Kidney epithelial cell (primary cell): ENCODE measurements around the gene GAK. TPM values are rescaled to one million over a fixed set of nuclear protein-coding genes. Genes with fewer than 3 reads are reported as not detected.

ENCODE experiments used
- DNase-seq: peaks from one replicate; pipeline ENCODE4 v3.0.0-alpha.2; 2010; ENCODE audit warnings: low read depth
- H3K27me3 ChIP-seq: 2 replicates; pipeline ENCODE4 v1.6.0; 2011; ENCODE audit warnings: low read length; ENCODE audit not compliant: control insufficient read depth, insufficient read depth
- H3K36me3 ChIP-seq: 2 replicates; pipeline ENCODE4 v1.5.1; 2011; ENCODE audit warnings: low read length; ENCODE audit not compliant: control insufficient read depth, insufficient read depth
- H3K4me3 ChIP-seq: 2 replicates; pipeline ENCODE4 v1.5.1; 2011; ENCODE audit warnings: low read depth, mild to moderate bottlenecking, control low read depth, low read length
- total RNA-seq: library from RNA; depleted of rRNA; stranded (reverse); fragments of >200 nt; gene quantifications from 2 replicates; pipeline ENCODE4 v1.2.3, GENCODE V29; 2015
- TF ChIP-seq, protein P1 (sequence below): IDR thresholded peaks from 2 replicates; pipeline ENCODE4 v1.5.1; 2011; ENCODE audit warnings: mild to moderate bottlenecking, moderate library complexity, low read length, control low read depth, inconsistent platforms; ENCODE audit not compliant: insufficient read depth, poor library complexity, severe bottlenecking

GAK gene
- total RNA-seq, 1 donor from 2014 or later = 131 TPM

DNA sequence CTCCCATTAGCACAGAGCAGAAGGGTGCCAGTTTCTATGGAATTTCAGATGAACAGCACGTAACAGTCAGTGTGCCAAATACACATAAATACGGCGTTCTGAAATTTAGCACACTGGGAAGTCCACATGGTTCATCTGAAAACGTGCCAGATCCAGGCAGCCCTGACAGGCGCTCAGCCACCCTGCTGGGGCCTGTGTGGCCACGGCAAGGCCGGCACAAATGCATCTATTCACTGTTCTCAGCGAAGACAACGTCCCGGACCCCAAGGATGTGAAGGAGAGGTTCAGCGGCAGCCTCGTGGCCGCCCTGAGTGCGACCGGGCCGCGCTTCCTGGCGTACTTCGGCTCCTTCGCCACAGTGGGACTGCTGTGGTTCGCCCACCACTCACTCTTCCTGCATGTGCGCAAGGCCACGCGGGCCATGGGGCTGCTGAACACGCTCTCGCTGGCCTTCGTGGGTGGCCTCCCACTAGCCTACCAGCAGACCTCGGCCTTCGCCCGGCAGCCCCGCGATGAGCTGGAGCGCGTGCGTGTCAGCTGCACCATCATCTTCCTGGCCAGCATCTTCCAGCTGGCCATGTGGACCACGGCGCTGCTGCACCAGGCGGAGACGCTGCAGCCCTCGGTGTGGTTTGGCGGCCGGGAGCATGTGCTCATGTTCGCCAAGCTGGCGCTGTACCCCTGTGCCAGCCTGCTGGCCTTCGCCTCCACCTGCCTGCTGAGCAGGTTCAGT is 25.6 kb upstream of the GAK start:
- Histone ChIP-seq H3K4me3 (no peak overlapping the region), H3K36me3 (no peaks in the 10 kb centered on the region), H3K27me3 (no peaks in the 10 kb centered on the region)
- no peak for DNase-seq
- TF ChIP-seq, protein P1, sequence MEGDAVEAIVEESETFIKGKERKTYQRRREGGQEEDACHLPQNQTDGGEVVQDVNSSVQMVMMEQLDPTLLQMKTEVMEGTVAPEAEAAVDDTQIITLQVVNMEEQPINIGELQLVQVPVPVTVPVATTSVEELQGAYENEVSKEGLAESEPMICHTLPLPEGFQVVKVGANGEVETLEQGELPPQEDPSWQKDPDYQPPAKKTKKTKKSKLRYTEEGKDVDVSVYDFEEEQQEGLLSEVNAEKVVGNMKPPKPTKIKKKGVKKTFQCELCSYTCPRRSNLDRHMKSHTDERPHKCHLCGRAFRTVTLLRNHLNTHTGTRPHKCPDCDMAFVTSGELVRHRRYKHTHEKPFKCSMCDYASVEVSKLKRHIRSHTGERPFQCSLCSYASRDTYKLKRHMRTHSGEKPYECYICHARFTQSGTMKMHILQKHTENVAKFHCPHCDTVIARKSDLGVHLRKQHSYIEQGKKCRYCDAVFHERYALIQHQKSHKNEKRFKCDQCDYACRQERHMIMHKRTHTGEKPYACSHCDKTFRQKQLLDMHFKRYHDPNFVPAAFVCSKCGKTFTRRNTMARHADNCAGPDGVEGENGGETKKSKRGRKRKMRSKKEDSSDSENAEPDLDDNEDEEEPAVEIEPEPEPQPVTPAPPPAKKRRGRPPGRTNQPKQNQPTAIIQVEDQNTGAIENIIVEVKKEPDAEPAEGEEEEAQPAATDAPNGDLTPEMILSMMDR = no peak

DNA sequence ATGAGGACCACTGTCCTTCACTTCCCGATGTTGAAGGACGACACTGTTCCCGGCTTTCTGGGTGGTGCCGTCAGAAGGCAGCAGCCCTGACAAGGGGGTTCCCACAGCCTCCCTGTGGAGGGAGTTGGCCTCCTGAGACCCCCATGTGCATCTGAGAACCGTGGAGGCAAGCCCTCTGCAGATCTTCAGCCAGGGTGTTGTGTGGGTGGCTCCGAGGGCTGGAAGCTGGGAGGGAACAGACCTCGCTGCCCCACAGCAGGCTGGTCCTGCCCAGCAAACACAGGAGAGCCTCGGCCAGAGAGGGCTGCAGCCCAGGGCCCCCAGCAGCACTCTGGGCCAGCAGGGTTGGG is 25.1 kb upstream of the GAK start:
- Histone ChIP-seq H3K36me3 (no peaks in the 10 kb centered on the region), H3K27me3 (no peaks in the 10 kb centered on the region), H3K4me3 (no peak overlapping the region)
- DNase-seq = no peak
- TF ChIP-seq, protein P1 = no peak

- DNase-seq = no peak
- H3K36me3 ChIP-seq = no peaks in the 10 kb centered on the region
- TF ChIP-seq, protein P1 = no peak
- H3K4me3 ChIP-seq = no peak overlapping the region
- H3K27me3 ChIP-seq = no peaks in the 10 kb centered on the region
These were observed 24.6 kb upstream of the GAK start for GRCh38 chr4:956531-957230.

DNA sequence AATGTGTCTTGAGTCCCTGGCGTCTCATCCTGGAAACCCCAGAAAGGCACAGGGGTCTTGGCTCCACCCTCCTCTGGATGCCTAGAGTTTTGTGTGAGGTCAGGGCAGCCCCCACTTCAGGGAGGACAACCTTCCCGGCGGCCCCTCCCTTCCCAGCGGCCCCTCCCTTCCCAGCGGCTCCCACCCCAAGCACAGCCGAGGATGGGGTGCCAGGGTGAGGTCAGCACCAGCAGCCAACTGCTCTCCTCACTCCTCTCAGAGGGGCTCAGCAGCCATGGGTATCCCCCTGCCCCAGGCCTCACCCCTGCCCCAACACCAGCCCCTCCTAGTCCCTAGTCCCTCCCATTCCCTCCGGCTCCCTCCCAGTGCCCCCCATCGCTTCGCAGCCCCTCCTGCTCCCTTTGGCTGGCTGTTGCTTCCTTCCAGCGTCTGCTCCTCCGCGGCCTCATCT is 23.8 kb upstream of the GAK start:
- Histone ChIP-seq H3K27me3 (no peaks in the 10 kb centered on the region), H3K36me3 (no peaks in the 10 kb centered on the region), H3K4me3 (no peak overlapping the region)
- no peak for DNase-seq
- TF ChIP-seq, protein P1 = no peak

DNA sequence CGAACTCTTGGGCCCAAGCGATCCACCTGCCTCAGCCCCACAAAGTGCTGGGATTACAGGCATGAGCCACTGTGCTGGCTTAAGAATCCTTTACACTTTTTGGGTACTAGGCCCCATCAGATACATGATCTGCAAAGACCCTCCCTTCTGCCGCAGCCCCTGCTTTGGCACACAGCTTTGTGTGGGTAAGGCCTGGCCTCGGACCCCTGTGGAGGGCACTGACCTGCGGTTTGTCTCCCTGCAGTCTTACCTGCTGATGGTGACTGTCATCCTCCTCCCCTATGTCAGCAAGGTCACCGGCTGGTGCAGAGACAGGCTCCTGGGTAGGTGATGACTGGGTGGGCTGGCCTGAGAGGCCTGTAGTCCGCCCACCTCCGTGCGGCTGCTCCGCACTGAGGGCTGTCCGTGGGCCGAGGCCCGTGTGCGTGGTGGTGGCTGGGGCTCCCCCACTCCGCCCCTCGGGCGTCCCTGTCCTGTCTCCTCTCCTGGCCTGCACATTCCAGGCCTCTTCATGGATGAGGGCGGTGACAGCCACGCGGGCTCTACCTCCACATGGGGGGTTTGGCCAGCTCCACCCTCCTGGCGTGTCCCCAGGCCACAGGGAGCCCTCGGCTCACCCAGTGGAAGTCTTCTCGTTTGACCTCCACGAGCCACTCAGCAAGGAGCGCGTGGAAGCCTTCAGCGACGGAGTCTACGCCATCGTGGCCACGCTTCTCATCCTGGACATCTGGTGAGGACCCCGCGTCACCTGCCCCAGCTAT is 23.2 kb upstream of the GAK start:
- TF ChIP-seq, protein P1 = no peak
- no peak for DNase-seq

More for the DNA sequence above, 23.2 kb upstream of the GAK start:
- Histone ChIP-seq H3K27me3 (no peaks in the 10 kb centered on the region), H3K36me3 (no peaks in the 10 kb centered on the region), H3K4me3 (no peak overlapping the region)
